ENCODE measurements around the gene FAM76B. TPM values are rescaled to one million over a fixed set of nuclear protein-coding genes. Genes with fewer than 3 reads are reported as not detected.

The FAM76B gene
- total RNA-seq, 4 donors from 2014 or later, result 7.0 to 40.4 (median 31.2) TPM

GRCh38 chr11:95764267-95764898, 25.2 kb downstream of the FAM76B start:
- Histone ChIP-seq H3K27me3 (no peaks in the 10 kb centered on the region), H3K4me1 (no peaks in the 10 kb centered on the region), H3K4me3 (no peak overlapping the region), H3K27ac (no peak overlapping the region), H3K9me3 (no peaks in the 10 kb centered on the region), H3K36me3 (no peaks in the 10 kb centered on the region)
- peak; percentile 62 to 80 (median 67) for TF ChIP-seq CTCF (IDR thresholded peaks at IDR 0.05)
- no peak for TF ChIP-seq POLR2AphosphoS5 (IDR thresholded peaks at IDR 0.05)
- WGBS, 2 donors (ENCODE audit: low coverage in 1 of 2), result 19 to 23% methylated on average over 4 of the region's 4 CpGs
- intact Hi-C loops (cut with DNase I; ENCODE audit: low total_unique reads) (loop anchor here (10.0 kb wide), 1 partner anchor 690 kb away; no protein-coding TSS in a partner anchor), in situ Hi-C loops (cut with MboI; ENCODE audit: low pct_ligation_motif_present in 1 of 4, low pct_unique_long_range_greater_than_20kb in 1 of 4, low sequenced_read_pairs in 3 of 4) (loop anchor here in 3 of 4 donors (5.0 to 10.0 kb wide), 3 partner anchors 602 to 690 kb away; no protein-coding TSS in a partner anchor)
- no peak for DNase-seq

DNA sequence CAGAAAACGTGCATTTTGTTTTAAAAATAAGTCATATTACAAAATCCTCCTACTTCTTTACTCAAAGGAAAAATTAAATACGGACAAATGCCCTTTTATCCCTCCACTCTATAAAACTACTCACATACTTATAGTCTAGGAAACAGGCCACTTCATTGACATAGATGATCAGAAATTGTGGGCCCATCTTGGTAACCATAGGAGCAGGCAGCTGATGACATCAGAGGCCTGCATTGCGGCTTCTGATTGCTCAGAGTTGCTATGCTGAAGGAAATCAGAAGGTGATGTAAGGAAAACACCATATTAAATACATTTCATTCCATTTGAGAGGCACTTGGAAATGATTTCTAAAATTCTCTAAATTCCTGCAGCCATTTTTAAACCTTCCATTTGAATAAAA, 27.0 kb downstream of the FAM76B start:
- no peak for TF ChIP-seq POLR2A (IDR thresholded peaks at IDR 0.05)
- TF ChIP-seq EP300 (IDR thresholded peaks at IDR 0.05; ENCODE audit: low read depth), result no peak
- TF ChIP-seq POLR2AphosphoS5 (IDR thresholded peaks at IDR 0.05), result no peak
- no peak for TF ChIP-seq CTCF (IDR thresholded peaks at IDR 0.05)
- 94 to 100% methylated on average over 3 of the region's 3 CpGs for WGBS, 2 donors (ENCODE audit: low coverage in 1 of 2)
- no peaks in the 10 kb centered on the region for H3K4me1 ChIP-seq
- intact Hi-C loops (cut with DNase I; ENCODE audit: low total_unique reads) (loop anchor here (10.0 kb wide), 1 partner anchor 688 kb away; no protein-coding TSS in a partner anchor), in situ Hi-C loops (cut with MboI; ENCODE audit: low pct_ligation_motif_present in 1 of 4, low pct_unique_long_range_greater_than_20kb in 1 of 4, low sequenced_read_pairs in 3 of 4) (loop anchor here in 3 of 4 donors (5.0 to 10.0 kb wide), 3 partner anchors 600 to 688 kb away; no protein-coding TSS in a partner anchor)
- H3K27me3 ChIP-seq, result no peaks in the 10 kb centered on the region
- H3K36me3 ChIP-seq, result no peaks in the 10 kb centered on the region
- H3K27ac ChIP-seq, result no peak overlapping the region
- H3K9me3 ChIP-seq, result no peaks in the 10 kb centered on the region
- H3K4me3 ChIP-seq, result no peak overlapping the region
- DNase-seq, result no peak

- DNase-seq, result no peak
- 88% methylated on average over 1 of the region's 1 CpG; no CpG with 5 or more reads in 1 of the 2 donors for WGBS, 2 donors (ENCODE audit: low coverage in 1 of 2)
- no peak overlapping the region for H3K4me3 ChIP-seq
- H3K9me3 ChIP-seq, result no peaks in the 10 kb centered on the region
- in situ Hi-C loops (cut with MboI; ENCODE audit: low pct_ligation_motif_present in 1 of 4, low pct_unique_long_range_greater_than_20kb in 1 of 4, low sequenced_read_pairs in 3 of 4), result loop anchor here in 3 of 4 donors (5.0 to 10.0 kb wide), 3 partner anchors 599 to 686 kb away; no protein-coding TSS in a partner anchor
- no peak for TF ChIP-seq EP300 (IDR thresholded peaks at IDR 0.05; ENCODE audit: low read depth)
- TF ChIP-seq POLR2A (IDR thresholded peaks at IDR 0.05), result no peak
- TF ChIP-seq CTCF (IDR thresholded peaks at IDR 0.05), result no peak
- TF ChIP-seq POLR2AphosphoS5 (IDR thresholded peaks at IDR 0.05), result no peak
- intact Hi-C loops (cut with DNase I; ENCODE audit: low total_unique reads), result loop anchor here (10.0 kb wide), 1 partner anchor 686 kb away; no protein-coding TSS in a partner anchor
- no peaks in the 10 kb centered on the region for H3K36me3 ChIP-seq
- H3K4me1 ChIP-seq, result no peaks in the 10 kb centered on the region
- no peaks in the 10 kb centered on the region for H3K27me3 ChIP-seq
- H3K27ac ChIP-seq, result no peak overlapping the region
Observed at GRCh38 chr11:95760941-95761340, 28.6 kb downstream of the FAM76B start.

DNA sequence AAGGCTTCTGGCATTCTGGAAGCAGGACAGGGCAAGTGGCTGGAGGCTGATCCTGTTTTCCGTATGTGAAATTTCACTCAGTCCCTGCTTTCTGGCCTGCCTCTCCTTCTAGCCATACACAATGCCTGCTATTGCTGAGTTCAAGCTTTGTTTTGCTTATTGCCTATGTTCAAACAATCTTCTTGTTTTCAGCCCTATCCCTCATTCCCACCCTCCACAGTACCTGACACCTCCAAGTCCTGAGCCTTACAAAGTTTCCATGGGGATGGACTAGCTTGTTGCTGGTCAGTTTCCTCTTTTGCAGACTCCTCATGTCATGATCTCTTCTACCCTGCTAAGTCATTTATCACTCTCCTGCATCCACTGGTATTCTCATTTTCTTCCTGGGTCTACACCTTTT, 38.1 kb downstream of the FAM76B start:
- WGBS, 2 donors (ENCODE audit: low coverage in 1 of 2), result 91% methylated on average over 1 of the region's 1 CpG; no CpG with 5 or more reads in 1 of the 2 donors

More for the DNA sequence above, 38.1 kb downstream of the FAM76B start:
- Histone ChIP-seq H3K4me1 (no peaks in the 10 kb centered on the region), H3K27ac (no peak overlapping the region), H3K27me3 (no peaks in the 10 kb centered on the region), H3K4me3 (no peak overlapping the region), H3K9me3 (no peaks in the 10 kb centered on the region), H3K36me3 (no peaks in the 10 kb centered on the region)
- DNase-seq, result no peak
- TF ChIP-seq POLR2AphosphoS5 (IDR thresholded peaks at IDR 0.05), result no peak
- no peak for TF ChIP-seq EP300 (IDR thresholded peaks at IDR 0.05; ENCODE audit: low read depth)
- in situ Hi-C loops (cut with MboI; ENCODE audit: low pct_ligation_motif_present in 1 of 4, low pct_unique_long_range_greater_than_20kb in 1 of 4, low sequenced_read_pairs in 3 of 4), result no loop called here
- intact Hi-C loops (cut with DNase I; ENCODE audit: low total_unique reads), result no loop called here

Data from transverse colon (tissue), 4 donors.